Measurements from ENCODE around the gene PMCH.

- TF ChIP-seq FOXJ3 (CRISPR knock-in tag; IDR thresholded peaks at IDR 0.05; ENCODE audit: borderline replicate concordance) = no peak
- TF ChIP-seq USF2 (CRISPR knock-in tag; IDR thresholded peaks at IDR 0.05) = no peak
- no peak for TF ChIP-seq ARID4B (CRISPR knock-in tag; IDR thresholded peaks at IDR 0.05; ENCODE audit: borderline replicate concordance)
- TF ChIP-seq, protein P1, sequence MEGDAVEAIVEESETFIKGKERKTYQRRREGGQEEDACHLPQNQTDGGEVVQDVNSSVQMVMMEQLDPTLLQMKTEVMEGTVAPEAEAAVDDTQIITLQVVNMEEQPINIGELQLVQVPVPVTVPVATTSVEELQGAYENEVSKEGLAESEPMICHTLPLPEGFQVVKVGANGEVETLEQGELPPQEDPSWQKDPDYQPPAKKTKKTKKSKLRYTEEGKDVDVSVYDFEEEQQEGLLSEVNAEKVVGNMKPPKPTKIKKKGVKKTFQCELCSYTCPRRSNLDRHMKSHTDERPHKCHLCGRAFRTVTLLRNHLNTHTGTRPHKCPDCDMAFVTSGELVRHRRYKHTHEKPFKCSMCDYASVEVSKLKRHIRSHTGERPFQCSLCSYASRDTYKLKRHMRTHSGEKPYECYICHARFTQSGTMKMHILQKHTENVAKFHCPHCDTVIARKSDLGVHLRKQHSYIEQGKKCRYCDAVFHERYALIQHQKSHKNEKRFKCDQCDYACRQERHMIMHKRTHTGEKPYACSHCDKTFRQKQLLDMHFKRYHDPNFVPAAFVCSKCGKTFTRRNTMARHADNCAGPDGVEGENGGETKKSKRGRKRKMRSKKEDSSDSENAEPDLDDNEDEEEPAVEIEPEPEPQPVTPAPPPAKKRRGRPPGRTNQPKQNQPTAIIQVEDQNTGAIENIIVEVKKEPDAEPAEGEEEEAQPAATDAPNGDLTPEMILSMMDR (IDR thresholded peaks at IDR 0.05) = peak; percentile 65
- TF ChIP-seq, protein P2, sequence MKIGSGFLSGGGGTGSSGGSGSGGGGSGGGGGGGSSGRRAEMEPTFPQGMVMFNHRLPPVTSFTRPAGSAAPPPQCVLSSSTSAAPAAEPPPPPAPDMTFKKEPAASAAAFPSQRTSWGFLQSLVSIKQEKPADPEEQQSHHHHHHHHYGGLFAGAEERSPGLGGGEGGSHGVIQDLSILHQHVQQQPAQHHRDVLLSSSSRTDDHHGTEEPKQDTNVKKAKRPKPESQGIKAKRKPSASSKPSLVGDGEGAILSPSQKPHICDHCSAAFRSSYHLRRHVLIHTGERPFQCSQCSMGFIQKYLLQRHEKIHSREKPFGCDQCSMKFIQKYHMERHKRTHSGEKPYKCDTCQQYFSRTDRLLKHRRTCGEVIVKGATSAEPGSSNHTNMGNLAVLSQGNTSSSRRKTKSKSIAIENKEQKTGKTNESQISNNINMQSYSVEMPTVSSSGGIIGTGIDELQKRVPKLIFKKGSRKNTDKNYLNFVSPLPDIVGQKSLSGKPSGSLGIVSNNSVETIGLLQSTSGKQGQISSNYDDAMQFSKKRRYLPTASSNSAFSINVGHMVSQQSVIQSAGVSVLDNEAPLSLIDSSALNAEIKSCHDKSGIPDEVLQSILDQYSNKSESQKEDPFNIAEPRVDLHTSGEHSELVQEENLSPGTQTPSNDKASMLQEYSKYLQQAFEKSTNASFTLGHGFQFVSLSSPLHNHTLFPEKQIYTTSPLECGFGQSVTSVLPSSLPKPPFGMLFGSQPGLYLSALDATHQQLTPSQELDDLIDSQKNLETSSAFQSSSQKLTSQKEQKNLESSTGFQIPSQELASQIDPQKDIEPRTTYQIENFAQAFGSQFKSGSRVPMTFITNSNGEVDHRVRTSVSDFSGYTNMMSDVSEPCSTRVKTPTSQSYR (CRISPR knock-in tag; IDR thresholded peaks at IDR 0.05) = no peak
- no peak for TF ChIP-seq FOXP1 (CRISPR knock-in tag; IDR thresholded peaks at IDR 0.05; ENCODE audit: borderline replicate concordance)
- TF ChIP-seq TP53 (CRISPR knock-in tag; IDR thresholded peaks at IDR 0.05) = no peak
- no peak for TF ChIP-seq ETV6 (CRISPR knock-in tag; IDR thresholded peaks at IDR 0.05)
Measured at GRCh38 chr12:102169922-102170621, 27.6 kb downstream of the PMCH start.
